Choroid plexus epithelial cell (primary cell): ENCODE measurements around the gene GRPEL1.
"Not testable (repeated sequence)": the region's sequence is repeated elsewhere in the genome, so short reads cannot be mapped to it uniquely, and the experiment has no call there.

Source experiments
- DNase-seq: peaks from one replicate; pipeline ENCODE4 v3.0.0-alpha.2; 2010; ENCODE audit warnings: low read depth
- H3K4me3 ChIP-seq: 2 replicates; pipeline ENCODE4 v1.5.1; 2011; ENCODE audit warnings: low read depth, mild to moderate bottlenecking, control low read depth, low read length, moderate library complexity
- TF ChIP-seq, protein P1 (sequence below): conservative IDR thresholded peaks from 2 replicates; pipeline ENCODE4 v1.5.1; 2011; ENCODE audit warnings: low read depth, mild to moderate bottlenecking, control low read depth, inconsistent platforms, low read length, moderate library complexity

GRPEL1 gene

DNA sequence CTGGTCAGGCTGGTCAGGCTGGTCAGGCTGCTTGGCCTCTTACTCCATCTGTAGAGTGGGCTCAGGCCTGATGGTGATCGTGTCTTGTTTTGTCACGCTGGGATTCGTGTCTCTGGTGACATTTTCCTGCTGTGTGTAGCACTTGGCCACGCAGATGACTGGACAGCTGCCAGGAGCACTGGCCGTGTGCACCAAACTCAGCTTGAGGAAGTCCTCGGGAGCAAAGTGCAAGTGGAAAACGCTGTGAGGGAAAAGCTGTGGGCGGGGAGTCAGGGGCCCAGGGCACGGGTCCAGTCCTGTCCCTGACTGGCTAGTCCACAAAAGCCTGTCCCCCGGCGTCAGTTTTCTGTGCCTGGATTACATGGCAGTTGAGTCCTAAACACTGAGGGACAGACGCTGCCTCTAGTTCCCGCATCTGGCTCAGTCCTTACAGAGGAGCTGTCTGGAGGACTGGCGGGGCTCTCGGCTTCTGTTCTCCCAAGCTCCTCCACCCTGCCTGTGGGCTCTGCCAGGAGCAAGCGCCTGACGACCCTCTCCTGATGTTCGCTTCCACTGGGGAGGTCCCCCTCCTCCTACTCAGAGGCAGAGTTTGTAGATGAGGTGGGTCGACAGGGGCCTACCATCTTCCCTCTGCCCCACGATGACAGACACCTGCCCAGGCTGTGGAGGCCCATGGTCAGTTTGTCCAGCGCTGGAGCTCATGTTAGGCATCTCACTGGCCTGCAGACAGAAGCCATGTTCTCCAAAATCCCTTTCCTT lies 35.9 kb upstream of the GRPEL1 start:
- peak overlapping the region; percentile 65 for H3K4me3 ChIP-seq
- TF ChIP-seq, protein P1, sequence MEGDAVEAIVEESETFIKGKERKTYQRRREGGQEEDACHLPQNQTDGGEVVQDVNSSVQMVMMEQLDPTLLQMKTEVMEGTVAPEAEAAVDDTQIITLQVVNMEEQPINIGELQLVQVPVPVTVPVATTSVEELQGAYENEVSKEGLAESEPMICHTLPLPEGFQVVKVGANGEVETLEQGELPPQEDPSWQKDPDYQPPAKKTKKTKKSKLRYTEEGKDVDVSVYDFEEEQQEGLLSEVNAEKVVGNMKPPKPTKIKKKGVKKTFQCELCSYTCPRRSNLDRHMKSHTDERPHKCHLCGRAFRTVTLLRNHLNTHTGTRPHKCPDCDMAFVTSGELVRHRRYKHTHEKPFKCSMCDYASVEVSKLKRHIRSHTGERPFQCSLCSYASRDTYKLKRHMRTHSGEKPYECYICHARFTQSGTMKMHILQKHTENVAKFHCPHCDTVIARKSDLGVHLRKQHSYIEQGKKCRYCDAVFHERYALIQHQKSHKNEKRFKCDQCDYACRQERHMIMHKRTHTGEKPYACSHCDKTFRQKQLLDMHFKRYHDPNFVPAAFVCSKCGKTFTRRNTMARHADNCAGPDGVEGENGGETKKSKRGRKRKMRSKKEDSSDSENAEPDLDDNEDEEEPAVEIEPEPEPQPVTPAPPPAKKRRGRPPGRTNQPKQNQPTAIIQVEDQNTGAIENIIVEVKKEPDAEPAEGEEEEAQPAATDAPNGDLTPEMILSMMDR, result no peak
- DNase-seq, result no peak

DNA sequence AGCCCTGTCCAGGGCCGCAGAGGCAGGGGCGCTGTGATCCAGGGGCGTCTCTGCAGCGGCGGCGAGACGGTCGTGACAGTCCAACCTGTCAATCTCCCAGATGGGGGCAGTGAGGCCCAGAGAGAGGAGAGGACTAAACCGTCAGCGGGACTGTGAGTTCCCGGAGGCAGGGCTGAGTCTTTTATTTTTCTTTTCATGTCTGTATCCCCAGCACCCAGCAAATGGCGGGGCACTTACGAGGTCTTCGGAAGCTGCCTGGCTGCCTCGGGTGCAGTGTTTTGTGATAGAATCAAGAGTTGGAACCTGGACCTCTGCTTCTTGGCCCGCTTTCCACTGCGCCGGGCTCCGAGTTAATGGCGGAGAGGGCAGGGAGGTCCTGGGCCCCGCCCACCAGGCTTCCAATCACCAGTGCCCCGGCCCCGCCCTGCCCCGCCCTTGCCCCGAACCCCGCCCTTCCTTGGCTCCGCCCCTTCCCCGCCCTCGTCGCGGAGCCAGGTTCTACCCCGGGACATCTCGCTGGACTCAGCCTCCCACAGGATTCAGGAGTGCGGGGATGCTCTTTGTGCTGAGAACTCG lies 35.3 kb upstream of the GRPEL1 start:
- DNase-seq, result peak; percentile 78
- TF ChIP-seq, protein P1, result no peak
- peak overlapping the region; percentile 65 for H3K4me3 ChIP-seq

- H3K4me3 ChIP-seq, result peak overlapping the region; percentile 65
- not testable (repeated sequence) for DNase-seq
These were observed 34.6 kb upstream of the GRPEL1 start for GRCh38 chr4:7102516-7102909.

GRCh38 chr4:7101692-7102515 lies 34.0 kb upstream of the GRPEL1 start:
- peak; percentile 83 for DNase-seq

DNA sequence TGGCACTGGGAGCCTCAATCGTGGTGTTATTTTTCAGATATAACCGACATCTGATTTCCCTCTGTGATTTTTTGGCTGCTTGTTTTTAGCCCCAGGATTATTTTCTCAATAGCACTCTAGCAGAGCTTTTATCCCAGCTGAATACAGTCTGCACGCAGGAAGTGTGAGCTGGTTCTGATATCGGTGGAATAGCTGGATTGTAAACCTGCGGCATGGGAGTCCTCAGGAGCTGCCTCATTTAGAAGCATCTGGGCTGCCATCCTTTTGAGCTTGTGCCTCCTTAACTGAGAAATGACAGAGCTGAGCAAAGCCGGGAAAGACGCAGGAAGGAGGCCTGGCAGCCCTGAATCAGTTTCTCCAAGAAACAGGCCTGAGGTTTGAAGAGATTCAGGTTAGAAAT lies 28.4 kb upstream of the GRPEL1 start:
- TF ChIP-seq, protein P1, result no peak
- H3K4me3 ChIP-seq, result no peak overlapping the region
- no peak for DNase-seq

More at GRCh38 chr4:7101692-7102515, 34.0 kb upstream of the GRPEL1 start:
- H3K4me3 ChIP-seq, result peak overlapping the region; percentile 40
- TF ChIP-seq, protein P1, result peak; percentile 85

DNA sequence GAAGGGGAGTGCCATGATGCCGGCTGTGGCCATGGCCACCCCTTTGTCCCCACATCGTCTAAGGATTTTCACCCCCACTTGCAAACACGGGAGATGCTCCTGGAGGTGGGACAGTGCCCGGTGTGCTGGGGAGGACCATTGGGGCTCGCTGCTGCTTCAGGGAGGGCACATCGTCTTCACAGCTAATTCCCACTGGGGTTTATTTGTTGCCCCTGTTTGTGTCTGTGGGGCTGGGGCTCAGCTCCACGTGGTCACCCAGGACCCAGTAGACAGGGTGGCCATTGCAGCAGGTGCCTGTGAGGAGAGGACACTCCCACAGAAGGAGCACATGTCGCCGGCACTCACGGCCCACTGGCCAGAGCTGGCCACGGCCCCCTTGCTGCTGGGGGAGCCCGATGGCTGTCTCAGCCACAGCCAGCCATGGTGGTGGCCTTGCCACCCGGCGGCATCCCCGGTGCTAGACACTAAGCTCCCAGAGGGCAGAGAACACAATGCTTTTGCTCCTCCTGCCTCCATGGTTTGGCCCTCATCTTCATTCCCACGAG lies 27.8 kb upstream of the GRPEL1 start:
- DNase-seq, result no peak
- TF ChIP-seq, protein P1, result no peak
- H3K4me3 ChIP-seq, result no peak overlapping the region

- no peak for DNase-seq
- TF ChIP-seq, protein P1, result no peak
- H3K4me3 ChIP-seq, result no peak overlapping the region
These were observed 27.1 kb upstream of the GRPEL1 start for GRCh38 chr4:7094916-7095315.
